ENCODE data around the gene ZRANB3. TPM values are rescaled to one million over a fixed set of nuclear protein-coding genes. Genes with fewer than 3 reads are reported as not detected.

Gene ZRANB3
- total and polyA plus RNA-seq, 2 experiments from 2014 or later, result 10.5 to 16.8 TPM

- no peaks in the 10 kb centered on the region for H3K9me2 ChIP-seq (ENCODE audit: insufficient read depth)
- H3K79me2 ChIP-seq (replicated peaks; ENCODE audit: insufficient read depth), result peaks cover 18% of the 10 kb centered on the region
- H3K36me3 Mint-ChIP-seq (ENCODE audit: low read depth), result peaks cover 17% of the 10 kb centered on the region
- ATAC-seq (no peak), DNase-seq (ENCODE audit: low spot score) (no peak)
- no peak overlapping the region for H3K4me3 ChIP-seq
- H3K27me3 Mint-ChIP-seq (ENCODE audit: insufficient read depth, low read depth, poor library complexity), result no peaks in the 10 kb centered on the region
- H3K4me2 ChIP-seq, result no peak overlapping the region
- H3K9me3 Mint-ChIP-seq, result no peaks in the 10 kb centered on the region; the same call in 2 of the 3 replicates
- no peaks in the 10 kb centered on the region for H3F3A ChIP-seq (replicated peaks; ENCODE audit: low read depth)
- H3K4me1 ChIP-seq (ENCODE audit: insufficient read depth), result no peaks in the 10 kb centered on the region
- H3K4me1 Mint-ChIP-seq, result no peaks in the 10 kb centered on the region
- no peaks in the 10 kb centered on the region for H3K27me3 ChIP-seq (ENCODE audit: insufficient read depth)
- no peaks in the 10 kb centered on the region for H4K20me1 ChIP-seq (replicated peaks; ENCODE audit: insufficient read depth)
- no peak overlapping the region for H3K27ac Mint-ChIP-seq
- H2AFZ ChIP-seq, result no peak overlapping the region
- no peaks in the 10 kb centered on the region for H3K36me3 ChIP-seq (ENCODE audit: insufficient read depth)
- H3K27ac ChIP-seq (ENCODE audit: low read depth), result no peak overlapping the region
- TF ChIP-seq ZNF114 (CRISPR knock-in tag; IDR thresholded peaks at IDR 0.05), result no peak
- no peak for TF ChIP-seq ETS1 (IDR thresholded peaks at IDR 0.05)
- no peak for TF ChIP-seq EZH2 (IDR thresholded peaks at IDR 0.05; ENCODE audit: low read depth, unreplicated experiment)
- no peak for TF ChIP-seq CREB1 (CRISPR knock-in tag; IDR thresholded peaks at IDR 0.05; ENCODE audit: low read depth)
- no peak for TF ChIP-seq EZH2phosphoT487 (IDR thresholded peaks at IDR 0.05; ENCODE audit: unreplicated experiment)
- TF ChIP-seq, protein P1, sequence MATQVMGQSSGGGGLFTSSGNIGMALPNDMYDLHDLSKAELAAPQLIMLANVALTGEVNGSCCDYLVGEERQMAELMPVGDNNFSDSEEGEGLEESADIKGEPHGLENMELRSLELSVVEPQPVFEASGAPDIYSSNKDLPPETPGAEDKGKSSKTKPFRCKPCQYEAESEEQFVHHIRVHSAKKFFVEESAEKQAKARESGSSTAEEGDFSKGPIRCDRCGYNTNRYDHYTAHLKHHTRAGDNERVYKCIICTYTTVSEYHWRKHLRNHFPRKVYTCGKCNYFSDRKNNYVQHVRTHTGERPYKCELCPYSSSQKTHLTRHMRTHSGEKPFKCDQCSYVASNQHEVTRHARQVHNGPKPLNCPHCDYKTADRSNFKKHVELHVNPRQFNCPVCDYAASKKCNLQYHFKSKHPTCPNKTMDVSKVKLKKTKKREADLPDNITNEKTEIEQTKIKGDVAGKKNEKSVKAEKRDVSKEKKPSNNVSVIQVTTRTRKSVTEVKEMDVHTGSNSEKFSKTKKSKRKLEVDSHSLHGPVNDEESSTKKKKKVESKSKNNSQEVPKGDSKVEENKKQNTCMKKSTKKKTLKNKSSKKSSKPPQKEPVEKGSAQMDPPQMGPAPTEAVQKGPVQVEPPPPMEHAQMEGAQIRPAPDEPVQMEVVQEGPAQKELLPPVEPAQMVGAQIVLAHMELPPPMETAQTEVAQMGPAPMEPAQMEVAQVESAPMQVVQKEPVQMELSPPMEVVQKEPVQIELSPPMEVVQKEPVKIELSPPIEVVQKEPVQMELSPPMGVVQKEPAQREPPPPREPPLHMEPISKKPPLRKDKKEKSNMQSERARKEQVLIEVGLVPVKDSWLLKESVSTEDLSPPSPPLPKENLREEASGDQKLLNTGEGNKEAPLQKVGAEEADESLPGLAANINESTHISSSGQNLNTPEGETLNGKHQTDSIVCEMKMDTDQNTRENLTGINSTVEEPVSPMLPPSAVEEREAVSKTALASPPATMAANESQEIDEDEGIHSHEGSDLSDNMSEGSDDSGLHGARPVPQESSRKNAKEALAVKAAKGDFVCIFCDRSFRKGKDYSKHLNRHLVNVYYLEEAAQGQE (IDR thresholded peaks at IDR 0.05; ENCODE audit: unreplicated experiment), result no peak
- no peak for TF ChIP-seq ZNF462 (CRISPR knock-in tag; IDR thresholded peaks at IDR 0.05)
- TF ChIP-seq CTCF (conservative IDR thresholded peaks at IDR 0.05; ENCODE audit: low read depth in 2 of 2), result no peak
- no peak for TF ChIP-seq POLR2AphosphoS5 (IDR thresholded peaks at IDR 0.05; ENCODE audit: low read depth)
- no peak for TF ChIP-seq STAT1 (IDR thresholded peaks at IDR 0.05; ENCODE audit: unreplicated experiment)
- TF ChIP-seq NANOG (IDR thresholded peaks at IDR 0.05; ENCODE audit: borderline replicate concordance), result no peak
- TF ChIP-seq JUNB (IDR thresholded peaks at IDR 0.05; ENCODE audit: unreplicated experiment), result no peak
- no peak for TF ChIP-seq ZNF331 (CRISPR knock-in tag; IDR thresholded peaks at IDR 0.05; ENCODE audit: low read depth)
- H3K4me3 Mint-ChIP-seq, result no peak overlapping the region
These were observed 437.8 kb downstream of the ZRANB3 start for GRCh38 chr2:135093193-135093592.

All from GM23338 (cell line).